A549 treated with AZD9567 at 1 μM for 4 hours (cell line): ENCODE measurements around the gene TNC. TPM values are rescaled to one million over a fixed set of nuclear protein-coding genes. Genes with fewer than 3 reads are reported as not detected.

Source experiments
- total RNA-seq: library from RNA; stranded (reverse); fragments of 200-300 nt; extraction: Qiagen RNA extraction; gene quantifications from 5 replicates; pipeline ENCODE4 v1.2.3, GENCODE V29; 2022; ENCODE audit not compliant: insufficient read depth

TNC gene
- total RNA-seq = 0.43 to 0.75 TPM (median 0.70 TPM) in 5 replicates

DNA sequence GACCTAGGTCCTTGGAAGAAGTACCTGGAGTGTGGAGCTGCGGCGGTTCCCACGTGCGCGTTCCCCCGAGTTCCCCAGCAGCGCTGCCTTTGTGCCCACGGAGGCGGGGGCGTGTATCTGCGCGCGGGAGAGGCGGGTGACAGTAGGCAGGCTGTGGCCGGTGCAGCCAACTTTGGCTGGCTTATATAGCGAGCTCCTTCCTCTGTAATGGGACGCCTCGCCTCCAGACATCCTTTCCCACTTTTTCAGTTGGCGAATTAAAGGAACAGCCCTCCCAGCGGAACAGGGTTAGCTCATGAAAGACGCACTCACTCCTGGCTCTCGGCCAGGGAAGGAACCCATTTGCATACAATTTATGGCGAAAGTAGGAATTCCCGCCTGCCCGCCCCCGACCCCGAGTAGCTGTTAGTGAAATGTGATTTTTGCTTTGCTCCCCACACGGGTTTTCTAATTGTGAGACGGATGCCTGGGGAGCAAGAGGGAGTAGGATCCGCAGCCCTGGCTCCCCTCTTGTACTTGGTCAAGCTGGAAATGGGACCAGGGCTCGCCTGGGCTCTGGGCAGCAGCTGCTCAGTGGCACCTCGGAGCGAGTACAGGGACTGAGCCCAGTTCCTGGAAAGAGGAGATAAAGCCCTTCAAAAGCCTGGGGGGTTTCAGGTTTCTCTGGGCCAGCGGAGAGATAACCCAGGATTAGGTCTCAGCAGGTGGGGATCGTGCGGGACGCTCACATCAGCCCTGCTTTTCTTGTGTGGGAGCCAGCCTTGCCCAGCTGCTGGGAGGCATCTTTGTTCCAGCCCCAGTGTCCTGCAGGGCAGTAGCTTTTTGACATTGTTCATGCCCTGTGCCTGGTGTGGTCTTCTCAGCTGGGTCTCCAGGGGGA, at the start of gene TNC:
Gene TNC, minus strand, starts transcription at position 159 of the 880 bp plus-strand sequence. CDS start 27,139 bp downstream, outside the sequence.

Other genes with a start within 250 kb of the TNC start
- gene TNFSF8, start 187.6 kb downstream of the TNC start, total RNA-seq = not detected in 5 replicates